Kidney (tissue), 14 donors: ENCODE results near the gene ATF6B. TPM values are rescaled to one million over a fixed set of nuclear protein-coding genes. Genes with fewer than 3 reads are reported as not detected.

ENCODE experiments used
- DNase-seq, 5 donors: peaks; one replicate each; pipeline ENCODE4 v3.0.0-alpha.2; 2013 to 2020
- FAIRE-seq: peaks from 2 replicates; lab custom pipeline; 2012; peaks lifted over from hg19 to GRCh38; lab: Jason Lieb, UNC
- H3K27ac ChIP-seq, 2 donors: one replicate each; pipeline ENCODE4 v1.7.0; 2013; ENCODE audit warnings: low read depth in 2 of 2, low read length in 2 of 2, inconsistent platforms in 1 of 2
- H3K27me3 ChIP-seq: one replicate; pipeline ENCODE4 v1.7.1; 2013; ENCODE audit warnings: low read length, inconsistent platforms; ENCODE audit not compliant: control insufficient read depth, insufficient read depth
- H3K36me3 ChIP-seq, 3 donors: one replicate each; pipeline versions ENCODE4 v1.7.0 to v1.7.1; 2013; ENCODE audit warnings: low read length in 3 of 3, control low read depth in 1 of 3, inconsistent platforms in 1 of 3; ENCODE audit not compliant: insufficient read depth in 3 of 3, control insufficient read depth in 2 of 3
- H3K4me1 ChIP-seq, 3 donors: one replicate each; pipeline versions ENCODE4 v1.7.0 to v1.7.1; 2013; ENCODE audit warnings: low read length in 3 of 3, inconsistent platforms in 1 of 3, low read depth in 1 of 3; ENCODE audit not compliant: control insufficient read depth in 2 of 3, insufficient read depth in 2 of 3
- H3K4me3 ChIP-seq, 3 donors: one replicate each; pipeline versions ENCODE4 v1.7.0 to v1.8.1; 2013; ENCODE audit warnings: low read length in 3 of 3, control low read depth in 1 of 3, inconsistent platforms in 1 of 3
- H3K9ac ChIP-seq, 3 donors: one replicate each; pipeline versions ENCODE4 v1.7.0 to v1.7.1; 2013; ENCODE audit warnings: low read length in 3 of 3, control low read depth in 1 of 3, inconsistent platforms in 1 of 3
- H3K9me3 ChIP-seq, 3 donors: one replicate each; pipeline versions ENCODE4 v1.7.0 to v1.7.1; 2013; ENCODE audit warnings: low read length in 3 of 3, control low read depth in 1 of 3, inconsistent platforms in 1 of 3; ENCODE audit not compliant: control insufficient read depth in 2 of 3, insufficient read depth in 1 of 3
- intact Hi-C: fragments of 100-400 bp; cut with DNase I; formaldehyde crosslinking; loops from one replicate; pipeline ENCODE4 v1.11.1; 2022
- polyA plus RNA-seq: library from polyadenylated mRNA; stranded (reverse); fragments of 350-450 nt; fragmentation: Illumina TruSeq; extraction: RNeasy Lipid Tissue Mini Kit (QIAGEN cat#74804); gene quantifications from one replicate; pipeline ENCODE4 v1.2.3, GENCODE V29; 2014; ENCODE audit warnings: low read depth, low replicate concordance; ENCODE audit not compliant: insufficient read depth
- total RNA-seq: library from RNA; stranded (reverse); fragmentation: NEBNext Ultra II Directional; extraction: Animal tissue kit (Norgen Biotek cat#: 25700); gene quantifications from one replicate; pipeline ENCODE4 v1.2.1, GENCODE V29; 2021
- TF ChIP-seq, protein P1 (sequence below): IDR thresholded peaks from 3 replicates; pipeline ENCODE4 v1.5.1; 2012; ENCODE audit warnings: mild to moderate bottlenecking, moderate library complexity, borderline replicate concordance; ENCODE audit not compliant: insufficient read depth; ENCODE audit errors: extremely low read depth
- donor health status: control.
- donor health status: control.
- donor health status: control.
- donor health status: control.
- donor health status: control.
- donor health status: DM: yes; HTN: yes; CAD: no.
- donor health status: Normal renal cell carcinoma (clear cell type).

The ATF6B gene
- total and polyA plus RNA-seq, 2 donors from 2014 or later = 40.3 to 104 TPM

DNA sequence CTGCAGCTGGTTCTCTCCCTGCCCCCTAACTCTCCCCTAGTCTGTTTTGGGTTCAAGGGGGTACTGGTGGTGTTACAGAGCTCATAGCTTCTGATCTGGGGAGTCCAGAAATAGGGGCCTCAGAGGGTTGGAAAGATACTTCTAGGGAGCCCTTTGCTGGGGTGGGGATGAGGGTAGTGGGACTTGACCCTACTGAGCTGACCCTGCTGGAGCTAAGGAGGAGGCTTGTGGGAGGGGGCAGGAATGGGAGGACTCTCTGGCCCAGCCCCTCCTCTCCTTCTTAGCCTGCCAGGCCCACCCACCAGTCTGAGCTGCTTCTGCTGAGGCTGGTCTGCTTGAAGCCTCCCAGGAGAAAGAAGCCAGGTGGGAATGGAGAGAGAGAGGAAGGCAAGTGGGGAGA, 36.2 kb upstream of the ATF6B start, which contains the start of gene EGFL8:
Gene EGFL8, plus strand, starts transcription at position 301 of the 400 bp plus-strand sequence. CDS start 1,571 bp downstream, outside the sequence.
- H3K4me1 ChIP-seq = no peaks in the 10 kb centered on the region
- no peak for FAIRE-seq
- TF ChIP-seq, protein P1, sequence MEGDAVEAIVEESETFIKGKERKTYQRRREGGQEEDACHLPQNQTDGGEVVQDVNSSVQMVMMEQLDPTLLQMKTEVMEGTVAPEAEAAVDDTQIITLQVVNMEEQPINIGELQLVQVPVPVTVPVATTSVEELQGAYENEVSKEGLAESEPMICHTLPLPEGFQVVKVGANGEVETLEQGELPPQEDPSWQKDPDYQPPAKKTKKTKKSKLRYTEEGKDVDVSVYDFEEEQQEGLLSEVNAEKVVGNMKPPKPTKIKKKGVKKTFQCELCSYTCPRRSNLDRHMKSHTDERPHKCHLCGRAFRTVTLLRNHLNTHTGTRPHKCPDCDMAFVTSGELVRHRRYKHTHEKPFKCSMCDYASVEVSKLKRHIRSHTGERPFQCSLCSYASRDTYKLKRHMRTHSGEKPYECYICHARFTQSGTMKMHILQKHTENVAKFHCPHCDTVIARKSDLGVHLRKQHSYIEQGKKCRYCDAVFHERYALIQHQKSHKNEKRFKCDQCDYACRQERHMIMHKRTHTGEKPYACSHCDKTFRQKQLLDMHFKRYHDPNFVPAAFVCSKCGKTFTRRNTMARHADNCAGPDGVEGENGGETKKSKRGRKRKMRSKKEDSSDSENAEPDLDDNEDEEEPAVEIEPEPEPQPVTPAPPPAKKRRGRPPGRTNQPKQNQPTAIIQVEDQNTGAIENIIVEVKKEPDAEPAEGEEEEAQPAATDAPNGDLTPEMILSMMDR = no peak
- no peak within 1 kb of the TSS for H3K9ac ChIP-seq
- H3K4me3 ChIP-seq = no peak within 1 kb of the TSS
- intact Hi-C loops = no loop called here
- peak within 1 kb of the TSS in 1 of 2 donors; percentile 22 for H3K27ac ChIP-seq
- no peaks in the 10 kb centered on the region for H3K27me3 ChIP-seq
- DNase-seq = no peak
- H3K36me3 ChIP-seq = peaks cover 0 to 16% (median 0%) of the 10 kb centered on the region in 3 donors
- H3K9me3 ChIP-seq = no peaks in the 10 kb centered on the region

DNA sequence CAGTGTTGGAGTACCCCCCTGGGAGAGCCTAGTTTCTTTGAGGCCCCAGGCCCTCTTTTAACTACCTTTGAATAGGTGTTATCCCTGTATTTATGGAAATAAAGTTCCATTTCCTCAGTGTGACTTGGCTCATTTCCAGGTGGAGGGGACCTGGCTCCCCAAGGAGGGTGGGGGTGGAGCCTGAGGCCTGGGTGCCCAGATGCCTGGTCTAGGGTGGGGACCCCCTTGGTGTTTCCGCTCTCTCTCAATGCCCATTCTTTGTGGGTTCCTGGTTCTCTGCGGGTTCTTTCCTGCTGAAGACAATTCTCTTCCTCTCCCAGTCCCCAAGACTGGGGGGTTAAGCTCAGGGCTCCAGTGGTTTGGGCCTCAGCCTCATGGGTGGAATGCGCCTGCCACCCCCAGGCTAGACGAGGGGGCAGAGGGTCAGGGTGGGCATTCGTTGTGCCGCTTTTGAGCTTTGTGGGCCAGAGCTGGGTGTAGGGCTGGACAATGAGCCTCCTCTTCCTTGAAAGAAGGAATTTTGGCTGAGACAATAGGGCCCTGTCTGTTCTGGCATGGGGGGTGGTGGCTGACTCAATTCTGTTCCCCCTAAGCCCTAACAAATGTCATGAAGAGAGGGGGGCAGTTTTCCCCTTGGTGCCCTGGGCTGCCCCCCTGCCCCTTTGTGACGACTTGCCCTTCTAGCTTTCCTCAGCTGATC, 35.7 kb upstream of the ATF6B start:
- peak overlapping the region in 1 of 2 donors; percentile 22 for H3K27ac ChIP-seq
- DNase-seq (peak in 1 of 5 donors; percentile 67), FAIRE-seq (no peak)
- H3K4me3 ChIP-seq = no peak overlapping the region
- intact Hi-C loops = no loop called here
- H3K4me1 ChIP-seq = no peaks in the 10 kb centered on the region
- TF ChIP-seq, protein P1 = no peak
- no peaks in the 10 kb centered on the region for H3K9me3 ChIP-seq
- peaks cover 0 to 12% (median under 1%) of the 10 kb centered on the region in 3 donors for H3K36me3 ChIP-seq
- H3K27me3 ChIP-seq = no peaks in the 10 kb centered on the region
- H3K9ac ChIP-seq = no peak overlapping the region

DNA sequence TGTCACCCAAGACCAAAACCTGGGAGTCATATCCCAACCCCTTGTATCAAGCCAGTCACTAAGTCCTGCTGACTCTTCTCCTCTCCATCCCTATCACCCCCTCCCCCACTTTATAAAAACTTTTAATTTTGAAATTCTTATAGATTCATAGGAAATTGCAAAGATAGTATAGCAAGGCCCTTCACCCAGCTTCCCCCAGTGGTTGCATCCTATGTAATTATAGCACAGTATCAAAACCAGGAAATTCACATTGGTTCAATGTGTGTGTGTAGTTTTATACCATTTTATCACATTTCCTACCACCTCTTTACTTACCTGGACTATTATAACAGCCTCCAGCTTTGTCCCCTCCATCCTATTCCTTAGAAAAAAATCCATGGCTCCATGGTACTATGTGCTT, 30.0 kb upstream of the ATF6B start:
- DNase-seq (no peak), FAIRE-seq (no peak)
- Histone ChIP-seq H3K4me1 (peaks cover 2 to 12% (median 6%) of the 10 kb centered on the region in 3 donors), H3K27me3 (no peaks in the 10 kb centered on the region), H3K9ac (no peak overlapping the region), H3K4me3 (no peak overlapping the region), H3K9me3 (no peaks in the 10 kb centered on the region), H3K36me3 (peaks cover 5 to 22% (median 12%) of the 10 kb centered on the region in 3 donors), H3K27ac (no peak overlapping the region)
- TF ChIP-seq, protein P1 = no peak
- intact Hi-C loops = no loop called here
